Type B pancreatic cell (in vitro differentiated cells): Measurements from ENCODE around the gene DUS3L. TPM values are rescaled to one million over a fixed set of nuclear protein-coding genes. Genes with fewer than 3 reads are reported as not detected.

Experiments used
- DNase-seq: peaks from one replicate; pipeline ENCODE4 v3.0.0; 2021; ENCODE audit warnings: mixed read lengths; ENCODE audit not compliant: unreplicated experiment; ENCODE audit errors: extremely low spot score
- H3K27ac Mint-ChIP-seq: 2 replicates; pipeline ENCODE4 v1.8.0; 2021; ENCODE audit warnings: mild to moderate bottlenecking, mixed read lengths
- H3K27me3 Mint-ChIP-seq: 2 replicates; pipeline ENCODE4 v1.8.0; 2021; ENCODE audit warnings: mixed read lengths
- H3K36me3 Mint-ChIP-seq: 2 replicates; pipeline ENCODE4 v1.8.0; 2021; ENCODE audit warnings: mixed read lengths
- H3K4me1 Mint-ChIP-seq: one replicate; pipeline ENCODE4 v1.8.0; 2021; ENCODE audit warnings: mixed read lengths; ENCODE audit not compliant: unreplicated experiment
- H3K4me3 Mint-ChIP-seq: 2 replicates; pipeline ENCODE4 v1.8.0; 2021; ENCODE audit warnings: mild to moderate bottlenecking, mixed read lengths
- H3K9me3 Mint-ChIP-seq: 2 replicates; pipeline ENCODE4 v1.8.0; 2021; ENCODE audit warnings: mixed read lengths
- CTCF ChIP-seq: fragments of 200-600 bp; sonication (generic); conservative IDR thresholded peaks from 2 replicates; pipeline ENCODE4 v1.5.0; 2021; ENCODE audit warnings: antibody characterized with exemption, mild to moderate bottlenecking
- total RNA-seq: library from RNA; stranded (reverse); gene quantifications from 2 replicates; pipeline ENCODE4 v1.2.1, GENCODE V29; 2021; ENCODE audit warnings: low replicate concordance

The DUS3L gene
- total RNA-seq, 1 donor from 2014 or later, result 38.6 TPM

GRCh38 chr19:5743630-5744029 lies 47.3 kb downstream of the DUS3L start:
- H3K4me3 Mint-ChIP-seq, result no peak overlapping the region
- H3K27ac Mint-ChIP-seq, result no peak overlapping the region
- peaks cover 3% of the 10 kb centered on the region for H3K27me3 Mint-ChIP-seq
- no peaks in the 10 kb centered on the region for H3K36me3 Mint-ChIP-seq
- TF ChIP-seq CTCF, result no peak
- H3K9me3 Mint-ChIP-seq, result no peaks in the 10 kb centered on the region
- H3K4me1 Mint-ChIP-seq, result no peaks in the 10 kb centered on the region
- DNase-seq, result no peak

- no peak for TF ChIP-seq CTCF
- Mint-ChIP-seq H3K27me3 (peaks cover 3% of the 10 kb centered on the region), H3K4me3 (no peak overlapping the region), H3K4me1 (no peaks in the 10 kb centered on the region), H3K9me3 (no peaks in the 10 kb centered on the region), H3K27ac (no peak overlapping the region), H3K36me3 (no peaks in the 10 kb centered on the region)
- DNase-seq, result no peak
These were observed 48.9 kb downstream of the DUS3L start for GRCh38 chr19:5742051-5742450.

GRCh38 chr19:5738423-5738822 lies 52.5 kb downstream of the DUS3L start:
- DNase-seq, result no peak
- H3K36me3 Mint-ChIP-seq, result no peaks in the 10 kb centered on the region
- no peak for TF ChIP-seq CTCF

More at GRCh38 chr19:5738423-5738822, 52.5 kb downstream of the DUS3L start:
- H3K4me3 Mint-ChIP-seq, result no peak overlapping the region
- H3K27me3 Mint-ChIP-seq, result peaks cover 4% of the 10 kb centered on the region
- no peak overlapping the region for H3K27ac Mint-ChIP-seq
- no peaks in the 10 kb centered on the region for H3K4me1 Mint-ChIP-seq
- H3K9me3 Mint-ChIP-seq, result no peaks in the 10 kb centered on the region

Other genes with a start within 250 kb of the DUS3L start
- 9.0 and 52.4 TPM in 2 replicates for gene TINCR, start 223.2 kb downstream of the DUS3L start, total RNA-seq
- 60.9 and 93.4 TPM in 2 replicates for gene SAFB2, start 168.4 kb downstream of the DUS3L start, total RNA-seq
- gene SAFB, start 168.1 kb downstream of the DUS3L start, total RNA-seq, result 103 and 127 TPM in 2 replicates
- 42.2 and 50.0 TPM in 2 replicates for gene MICOS13, start 110.6 kb downstream of the DUS3L start, total RNA-seq
- 6.2 and 11.0 TPM in 2 replicates for gene HSD11B1L, start 110.1 kb downstream of the DUS3L start, total RNA-seq
- 1,016 and 1,024 TPM in 2 replicates for gene RPL36, start 100.9 kb downstream of the DUS3L start, total RNA-seq
- gene LONP1, start 71.0 kb downstream of the DUS3L start, total RNA-seq, result 68.0 and 74.0 TPM in 2 replicates
- gene CATSPERD, start 70.5 kb downstream of the DUS3L start, total RNA-seq, result 0.41 TPM in 1 of 2 replicates, not detected in the other
- 3.3 and 5.2 TPM in 2 replicates for gene PRR22, start 6.4 kb downstream of the DUS3L start, total RNA-seq
- 2.8 and 5.4 TPM in 2 replicates for gene NRTN, start 13.9 kb upstream of the DUS3L start, total RNA-seq
- gene FUT6, start 48.5 kb upstream of the DUS3L start, total RNA-seq, result 0.87 and 1.4 TPM in 2 replicates
- 6.6 and 16.3 TPM in 2 replicates for gene FUT3, start 60.3 kb upstream of the DUS3L start, total RNA-seq
- gene FUT5, start 79.4 kb upstream of the DUS3L start, total RNA-seq, result 0.17 TPM in 1 of 2 replicates, not detected in the other
- 253 and 265 TPM in 2 replicates for gene NDUFA11, start 112.6 kb upstream of the DUS3L start, total RNA-seq
- 7.1 and 7.4 TPM in 2 replicates for gene VMAC, start 113.7 kb upstream of the DUS3L start, total RNA-seq
- gene CAPS, start 123.1 kb upstream of the DUS3L start, total RNA-seq, result 13.9 and 14.1 TPM in 2 replicates
- gene RANBP3, start 187.0 kb upstream of the DUS3L start, total RNA-seq, result 75.5 and 92.4 TPM in 2 replicates